ENCODE data around the gene SLC33A1. TPM values are rescaled to one million over a fixed set of nuclear protein-coding genes. Genes with fewer than 3 reads are reported as not detected.
"Not testable (repeated sequence)": the region's sequence is repeated elsewhere in the genome, so short reads cannot be mapped to it uniquely, and the experiment has no call there.

SLC33A1 gene
- polyA plus RNA-seq, 3 donors, result 9.7 to 19.1 (median 15.0) TPM

DNA sequence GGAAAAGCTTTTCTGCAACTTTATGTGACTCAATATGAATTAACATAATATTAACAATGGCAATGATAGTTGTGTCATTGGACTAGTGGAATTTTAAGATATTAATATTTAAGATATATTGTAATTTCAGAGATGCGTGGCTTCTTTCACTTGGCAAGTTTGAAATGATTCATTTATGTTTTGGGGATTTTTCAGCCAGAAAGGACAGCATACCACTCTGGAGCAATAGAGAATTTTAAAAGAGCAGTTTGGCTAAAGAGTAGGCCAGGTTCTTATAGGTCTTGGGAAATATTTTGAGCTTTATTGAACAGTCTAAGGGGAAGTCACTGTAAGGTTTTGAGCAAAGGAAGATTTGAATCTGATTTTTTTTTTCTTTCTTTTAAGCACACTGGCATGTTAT lies 32.7 kb upstream of the SLC33A1 start:
- no peaks in the 10 kb centered on the region for H3K36me3 ChIP-seq (replicated peaks in 1 of 2; ENCODE audit: control insufficient read depth in 1 of 2, insufficient read depth in 2 of 2, low read length in 2 of 2)
- peaks cover 0 to 2% (median 0%) of the 10 kb centered on the region in 3 donors for H3K27me3 Mint-ChIP-seq (ENCODE audit: low read depth in 3 of 3)
- intact Hi-C loops (cut with micrococcal nuclease), result no loop called here
- H3K4me1 Mint-ChIP-seq, result peaks cover 24% of the 10 kb centered on the region
- H3K27ac Mint-ChIP-seq, result peak overlapping the region in 2 of 7 donors; percentile 2 to 14
- H3K79me2 ChIP-seq (ENCODE audit: insufficient read depth, low read length), result peaks cover 100% of the 10 kb centered on the region
- H3K9me3 Mint-ChIP-seq, result no peaks in the 10 kb centered on the region
- WGBS (ENCODE audit: insufficient coverage), result no CpG with 5 or more reads among the region's 1 CpG
- H2AFZ ChIP-seq (ENCODE audit: insufficient read depth, low read depth, low read length, poor library complexity, severe bottlenecking), result no peak overlapping the region
- peaks cover 0 to 4% of the 10 kb centered on the region in 2 donors for H3K36me3 Mint-ChIP-seq
- no peaks in the 10 kb centered on the region for H3K27me3 ChIP-seq (ENCODE audit: control insufficient read depth in 2 of 2, insufficient read depth in 2 of 2, low read length in 2 of 2)
- H3K27ac ChIP-seq (ENCODE audit: low read depth in 1 of 2, low read length in 2 of 2), result peak overlapping the region in 1 of 2 donors; percentile 16
- H3K4me2 ChIP-seq (replicated peaks; ENCODE audit: extremely low read depth, low read length, poor library complexity, severe bottlenecking), result no peak overlapping the region
- peaks cover 36% of the 10 kb centered on the region for H4K20me1 ChIP-seq (ENCODE audit: insufficient read depth, low read length)
- DNase-seq, result no peak
- H3K4me1 ChIP-seq (ENCODE audit: control insufficient read depth in 1 of 2, insufficient read depth in 2 of 2, low read length in 2 of 2), result peaks cover 0 to 7% of the 10 kb centered on the region in 2 donors
- H3K9ac ChIP-seq (ENCODE audit: insufficient read depth, low read length, poor library complexity, severe bottlenecking), result no peak overlapping the region
- H3K4me3 Mint-ChIP-seq, result no peak overlapping the region
- H3K4me3 ChIP-seq (replicated peaks in 1 of 3; ENCODE audit: low read depth in 2 of 3, low read length in 3 of 3), result no peak overlapping the region
- TF ChIP-seq, protein P1, sequence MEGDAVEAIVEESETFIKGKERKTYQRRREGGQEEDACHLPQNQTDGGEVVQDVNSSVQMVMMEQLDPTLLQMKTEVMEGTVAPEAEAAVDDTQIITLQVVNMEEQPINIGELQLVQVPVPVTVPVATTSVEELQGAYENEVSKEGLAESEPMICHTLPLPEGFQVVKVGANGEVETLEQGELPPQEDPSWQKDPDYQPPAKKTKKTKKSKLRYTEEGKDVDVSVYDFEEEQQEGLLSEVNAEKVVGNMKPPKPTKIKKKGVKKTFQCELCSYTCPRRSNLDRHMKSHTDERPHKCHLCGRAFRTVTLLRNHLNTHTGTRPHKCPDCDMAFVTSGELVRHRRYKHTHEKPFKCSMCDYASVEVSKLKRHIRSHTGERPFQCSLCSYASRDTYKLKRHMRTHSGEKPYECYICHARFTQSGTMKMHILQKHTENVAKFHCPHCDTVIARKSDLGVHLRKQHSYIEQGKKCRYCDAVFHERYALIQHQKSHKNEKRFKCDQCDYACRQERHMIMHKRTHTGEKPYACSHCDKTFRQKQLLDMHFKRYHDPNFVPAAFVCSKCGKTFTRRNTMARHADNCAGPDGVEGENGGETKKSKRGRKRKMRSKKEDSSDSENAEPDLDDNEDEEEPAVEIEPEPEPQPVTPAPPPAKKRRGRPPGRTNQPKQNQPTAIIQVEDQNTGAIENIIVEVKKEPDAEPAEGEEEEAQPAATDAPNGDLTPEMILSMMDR (IDR thresholded peaks at IDR 0.05), result no peak
- H3K9me3 ChIP-seq (replicated peaks in 1 of 2; ENCODE audit: control insufficient read depth in 1 of 2, insufficient read depth in 1 of 2, low read length in 2 of 2), result no peaks in the 10 kb centered on the region

DNA sequence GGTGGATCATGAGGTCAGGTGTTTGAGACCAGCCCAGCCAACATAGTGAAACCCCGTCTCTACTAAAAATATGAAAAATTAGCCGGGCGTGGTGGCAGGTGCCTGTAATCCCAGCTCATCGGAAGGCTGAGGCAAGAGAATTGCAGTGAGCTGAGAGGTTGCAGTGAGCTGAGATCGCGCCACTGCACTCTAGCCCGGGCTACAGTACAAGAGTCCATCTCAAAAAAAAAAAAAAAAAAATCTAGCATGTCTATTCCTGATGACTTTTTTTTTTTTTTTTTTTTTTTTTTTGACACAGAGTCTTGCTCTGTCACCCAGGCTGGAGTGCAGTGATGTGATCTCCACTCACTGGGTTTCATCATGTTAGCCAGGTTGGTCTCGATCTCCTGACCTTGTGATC lies 32.1 kb upstream of the SLC33A1 start:
- not testable (repeated sequence) for DNase-seq; H3K9ac ChIP-seq (ENCODE audit: insufficient read depth, low read length, poor library complexity, severe bottlenecking)

More for the DNA sequence above, 32.1 kb upstream of the SLC33A1 start:
- H2AFZ ChIP-seq (ENCODE audit: insufficient read depth, low read depth, low read length, poor library complexity, severe bottlenecking); H3K4me3 Mint-ChIP-seq; H3K4me3 ChIP-seq (replicated peaks in 1 of 3; ENCODE audit: low read depth in 2 of 3, low read length in 3 of 3); H3K9me3 ChIP-seq (replicated peaks in 1 of 2; ENCODE audit: control insufficient read depth in 1 of 2, insufficient read depth in 1 of 2, low read length in 2 of 2); intact Hi-C loops (cut with micrococcal nuclease); H3K36me3 ChIP-seq (replicated peaks in 1 of 2; ENCODE audit: control insufficient read depth in 1 of 2, insufficient read depth in 2 of 2, low read length in 2 of 2); H3K27me3 ChIP-seq (ENCODE audit: control insufficient read depth in 2 of 2, insufficient read depth in 2 of 2, low read length in 2 of 2); H3K9me3 Mint-ChIP-seq; H3K27me3 Mint-ChIP-seq (ENCODE audit: low read depth in 3 of 3); H3K36me3 Mint-ChIP-seq; H3K4me2 ChIP-seq (replicated peaks; ENCODE audit: extremely low read depth, low read length, poor library complexity, severe bottlenecking); H3K4me1 ChIP-seq (ENCODE audit: control insufficient read depth in 1 of 2, insufficient read depth in 2 of 2, low read length in 2 of 2): not testable (repeated sequence)
- 97% methylated on average over 5 of the region's 8 CpGs for WGBS (ENCODE audit: insufficient coverage)
- H3K4me1 Mint-ChIP-seq, result peaks cover 24% of the 10 kb centered on the region
- H3K27ac ChIP-seq (ENCODE audit: low read depth in 1 of 2, low read length in 2 of 2), result peak overlapping the region in 1 of 2 donors; percentile 16
- H3K27ac Mint-ChIP-seq, result peak overlapping the region in 2 of 7 donors; percentile 6 to 61
- peaks cover 100% of the 10 kb centered on the region for H3K79me2 ChIP-seq (ENCODE audit: insufficient read depth, low read length)
- peaks cover 41% of the 10 kb centered on the region for H4K20me1 ChIP-seq (ENCODE audit: insufficient read depth, low read length)
